Astrocyte (in vitro differentiated cells and primary cell): ENCODE data around the gene ZFYVE28.

ENCODE experiments used
- EZH2 ChIP-seq: IDR thresholded peaks from 2 replicates; pipeline ENCODE4 v1.6.1; 2012; ENCODE audit warnings: mild to moderate bottlenecking, low read length, inconsistent platforms; ENCODE audit not compliant: insufficient read depth
- TF ChIP-seq, protein P1 (sequence below): IDR thresholded peaks from 2 replicates; pipeline ENCODE4 v1.5.1; 2011; ENCODE audit warnings: low read depth, mild to moderate bottlenecking, inconsistent platforms, low read length, moderate library complexity; ENCODE audit not compliant: insufficient read depth

DNA sequence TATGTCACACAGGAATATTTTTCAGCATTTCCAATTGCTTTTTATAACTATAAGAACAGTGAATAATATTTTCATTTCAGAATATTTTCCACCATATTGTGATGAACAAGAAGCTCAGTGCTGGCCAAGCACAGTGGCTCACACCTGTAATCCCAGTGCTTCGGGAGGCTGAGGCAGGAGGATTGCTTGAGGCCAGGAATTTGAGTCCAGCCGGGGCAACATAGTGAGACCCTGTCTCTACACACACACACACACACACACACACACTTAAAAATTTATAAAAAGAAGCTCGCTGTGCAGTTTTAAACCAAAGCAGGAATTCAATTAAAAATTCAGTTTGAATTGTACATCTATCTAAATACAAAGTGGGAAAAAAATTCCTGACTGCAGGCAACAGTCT, 3.2 kb downstream of the ZFYVE28 start:
- TF ChIP-seq, protein P1, sequence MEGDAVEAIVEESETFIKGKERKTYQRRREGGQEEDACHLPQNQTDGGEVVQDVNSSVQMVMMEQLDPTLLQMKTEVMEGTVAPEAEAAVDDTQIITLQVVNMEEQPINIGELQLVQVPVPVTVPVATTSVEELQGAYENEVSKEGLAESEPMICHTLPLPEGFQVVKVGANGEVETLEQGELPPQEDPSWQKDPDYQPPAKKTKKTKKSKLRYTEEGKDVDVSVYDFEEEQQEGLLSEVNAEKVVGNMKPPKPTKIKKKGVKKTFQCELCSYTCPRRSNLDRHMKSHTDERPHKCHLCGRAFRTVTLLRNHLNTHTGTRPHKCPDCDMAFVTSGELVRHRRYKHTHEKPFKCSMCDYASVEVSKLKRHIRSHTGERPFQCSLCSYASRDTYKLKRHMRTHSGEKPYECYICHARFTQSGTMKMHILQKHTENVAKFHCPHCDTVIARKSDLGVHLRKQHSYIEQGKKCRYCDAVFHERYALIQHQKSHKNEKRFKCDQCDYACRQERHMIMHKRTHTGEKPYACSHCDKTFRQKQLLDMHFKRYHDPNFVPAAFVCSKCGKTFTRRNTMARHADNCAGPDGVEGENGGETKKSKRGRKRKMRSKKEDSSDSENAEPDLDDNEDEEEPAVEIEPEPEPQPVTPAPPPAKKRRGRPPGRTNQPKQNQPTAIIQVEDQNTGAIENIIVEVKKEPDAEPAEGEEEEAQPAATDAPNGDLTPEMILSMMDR = no peak
- TF ChIP-seq EZH2 = no peak
